Measurements from ENCODE around the gene STEAP1. TPM values are rescaled to one million over a fixed set of nuclear protein-coding genes. Genes with fewer than 3 reads are reported as not detected.
"Not testable (repeated sequence)": the region's sequence is repeated elsewhere in the genome, so short reads cannot be mapped to it uniquely, and the experiment has no call there.

The STEAP1 gene
- polyA plus RNA-seq, 3 donors, result 10.7 to 14.0 (median 13.3) TPM

DNA sequence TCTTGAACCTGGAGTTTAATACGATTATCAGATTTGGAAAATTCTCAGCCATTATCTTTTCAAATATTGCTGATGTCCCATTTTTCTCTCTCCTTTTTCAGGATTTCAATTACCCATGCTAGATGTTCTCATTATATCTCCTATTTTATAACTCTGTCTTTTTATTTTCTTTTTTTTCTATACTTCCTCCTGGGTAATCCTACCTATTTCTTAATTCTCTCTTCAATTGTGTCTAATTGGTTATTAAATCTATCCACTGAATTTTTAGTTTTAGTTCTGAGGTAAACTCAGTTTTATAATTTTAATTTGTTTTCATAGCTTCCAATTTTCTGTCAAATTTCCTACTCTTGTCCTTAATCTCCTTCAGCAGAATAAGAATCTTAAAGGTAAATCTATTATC is 15.6 kb downstream of the STEAP1 start:
- no peak for DNase-seq

DNA sequence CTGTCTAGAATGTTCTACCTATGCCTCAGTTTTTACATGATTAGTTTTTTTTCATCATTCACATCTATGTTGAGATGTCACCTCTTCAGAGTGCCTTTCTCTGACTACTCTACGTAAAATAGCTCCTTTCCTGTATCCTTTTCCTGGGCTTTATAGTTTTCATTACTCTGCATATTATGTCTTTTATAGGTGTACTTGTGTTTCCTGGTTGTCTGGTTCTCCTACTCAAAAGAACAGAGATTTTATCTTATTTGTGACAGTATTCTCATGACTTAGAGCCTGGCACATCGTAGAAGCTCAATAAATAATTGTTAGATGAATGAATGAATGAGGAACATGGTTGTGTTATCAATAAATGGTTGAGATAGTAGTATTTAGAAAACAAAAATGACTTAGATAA is 17.9 kb downstream of the STEAP1 start:
- no peak for DNase-seq

DNA sequence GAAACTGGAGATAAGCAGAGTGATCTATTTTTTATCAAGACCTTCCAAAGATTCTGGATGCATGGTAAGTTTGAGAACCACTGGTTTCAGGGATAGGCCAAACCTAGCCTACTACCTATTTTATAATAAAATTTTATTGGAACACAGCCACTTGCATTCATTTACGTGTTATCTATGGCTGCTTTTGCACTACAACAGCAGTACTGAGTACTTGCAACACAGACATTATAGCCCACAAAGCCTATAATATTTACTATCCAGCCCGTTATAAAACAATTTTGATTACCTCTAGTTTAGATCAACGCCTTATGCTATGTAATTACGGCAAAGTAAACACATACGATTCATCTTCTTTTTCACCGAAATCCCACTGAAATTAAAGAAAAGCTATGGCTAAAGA is 18.4 kb downstream of the STEAP1 start:
- DNase-seq, result no peak

DNA sequence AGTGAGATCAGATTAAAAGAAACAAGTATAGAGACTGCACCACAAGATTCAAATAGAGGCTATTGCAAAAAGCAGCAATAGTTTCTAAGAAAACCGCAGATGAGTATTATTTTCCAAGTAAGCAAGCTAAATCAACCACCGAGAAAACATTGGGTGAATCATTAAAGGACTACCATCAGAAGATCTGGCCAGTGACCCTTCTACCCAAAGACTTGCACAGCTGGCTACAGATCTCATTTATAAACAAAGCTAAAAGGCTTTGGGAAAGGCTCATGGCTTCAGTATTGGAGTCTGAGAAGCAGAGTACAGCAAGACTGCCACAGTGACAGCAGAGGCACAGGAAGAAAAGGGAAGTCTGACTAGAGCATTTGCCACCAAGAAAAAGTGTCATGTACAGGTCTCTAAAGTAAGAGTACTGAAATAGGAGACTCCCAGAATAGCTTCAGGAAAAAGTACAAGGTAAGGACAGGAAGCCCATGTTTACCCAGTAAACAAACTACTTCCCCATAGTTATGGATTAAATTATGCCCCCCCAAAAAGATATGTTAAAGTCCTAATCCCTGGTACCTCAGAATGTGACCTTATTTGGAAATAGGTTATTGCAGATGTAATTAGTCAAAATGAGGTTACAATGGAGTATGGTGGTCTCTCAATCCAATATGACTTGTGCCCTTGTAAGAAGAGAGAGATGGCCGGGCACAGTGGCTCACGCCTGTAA is 19.0 kb downstream of the STEAP1 start:
- DNase-seq, result no peak

DNA sequence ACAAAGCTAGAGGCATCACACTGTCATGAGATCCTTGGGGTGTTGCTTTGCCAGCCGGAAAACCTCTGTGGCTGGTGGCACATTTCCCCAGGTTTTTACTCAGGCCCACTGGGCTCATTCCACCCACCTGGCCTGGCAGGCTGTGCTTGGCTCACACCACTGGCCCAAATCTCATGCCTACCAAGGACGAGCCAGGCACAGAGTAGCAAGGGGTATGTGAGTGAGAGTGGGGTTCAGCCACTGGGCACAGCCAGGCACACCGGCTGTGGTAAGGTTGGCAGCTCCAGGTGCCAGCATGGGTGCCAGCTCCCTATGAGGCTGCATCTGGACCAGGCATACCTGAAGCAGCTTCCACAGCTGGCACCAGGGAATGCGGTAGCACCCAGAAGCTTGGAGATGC is 21.4 kb downstream of the STEAP1 start:
- DNase-seq, result no peak

GRCh38 chr7:90176195-90176594 is 21.9 kb downstream of the STEAP1 start:
- no peak for DNase-seq

- DNase-seq, result no peak
Observed at GRCh38 chr7:90178166-90178565, 23.9 kb downstream of the STEAP1 start.

DNA sequence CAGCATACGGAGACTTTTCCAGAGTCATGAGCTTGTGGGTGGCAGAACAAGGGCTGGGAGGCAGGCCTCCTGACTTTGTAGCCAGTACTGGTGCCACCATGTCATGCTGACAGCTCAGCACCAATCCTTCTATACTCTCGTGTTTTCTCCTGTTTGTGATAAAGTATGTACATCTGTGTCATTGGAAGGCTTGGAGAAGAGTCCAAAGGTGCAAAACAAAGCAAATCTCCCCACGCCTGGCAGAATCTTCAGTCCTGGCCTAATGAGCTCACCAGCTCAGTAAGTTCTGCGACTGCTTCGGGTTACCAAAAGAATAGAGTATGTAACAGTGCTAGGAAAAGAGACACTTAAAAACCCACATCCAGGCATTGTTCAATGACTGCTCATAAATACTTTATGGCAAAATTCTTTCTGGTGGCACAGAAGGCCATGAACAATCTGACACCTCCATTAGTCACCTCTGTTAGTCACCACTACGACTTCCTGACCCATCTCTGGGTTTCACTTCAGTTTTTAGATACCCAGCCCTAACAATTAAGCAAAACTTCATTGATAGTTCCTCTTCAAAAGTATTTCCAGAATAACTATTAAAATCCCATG is 24.5 kb downstream of the STEAP1 start:
- no peak for DNase-seq

GRCh38 chr7:90180011-90180585 is 25.8 kb downstream of the STEAP1 start:
- no peak for DNase-seq

GRCh38 chr7:90180649-90181048 is 26.4 kb downstream of the STEAP1 start:
- DNase-seq, result no peak

GRCh38 chr7:90181485-90181884 is 27.2 kb downstream of the STEAP1 start:
- DNase-seq, result no peak

- not testable (repeated sequence) for DNase-seq
Observed at GRCh38 chr7:90186290-90186689, 32.0 kb downstream of the STEAP1 start.

GRCh38 chr7:90187507-90188050 is 33.3 kb downstream of the STEAP1 start:
- DNase-seq, result no peak

- no peak for DNase-seq
Observed at GRCh38 chr7:90188281-90188680, 34.0 kb downstream of the STEAP1 start.

- no peak for DNase-seq
Observed at GRCh38 chr7:90190995-90191394, 36.7 kb downstream of the STEAP1 start.

DNA sequence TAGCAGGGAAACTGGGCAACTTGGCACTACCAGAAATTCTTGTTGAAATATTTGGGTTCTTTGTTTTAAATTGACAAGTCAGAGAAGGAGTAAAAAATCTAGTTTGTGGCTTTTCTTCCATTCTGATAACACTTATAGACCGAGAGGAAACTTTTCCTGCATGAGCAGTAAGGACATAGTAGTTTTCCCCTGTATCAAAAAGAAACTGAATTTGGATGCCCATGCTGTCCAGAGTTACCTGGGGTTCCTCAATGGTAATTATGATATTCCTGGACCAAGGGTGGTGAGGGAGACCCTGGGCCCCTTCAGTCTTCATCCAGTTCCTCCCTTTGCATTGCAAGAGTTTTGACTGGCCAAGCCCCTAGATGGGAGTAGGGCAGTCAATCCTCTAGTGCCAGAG is 37.4 kb downstream of the STEAP1 start:
- no peak for DNase-seq

DNA sequence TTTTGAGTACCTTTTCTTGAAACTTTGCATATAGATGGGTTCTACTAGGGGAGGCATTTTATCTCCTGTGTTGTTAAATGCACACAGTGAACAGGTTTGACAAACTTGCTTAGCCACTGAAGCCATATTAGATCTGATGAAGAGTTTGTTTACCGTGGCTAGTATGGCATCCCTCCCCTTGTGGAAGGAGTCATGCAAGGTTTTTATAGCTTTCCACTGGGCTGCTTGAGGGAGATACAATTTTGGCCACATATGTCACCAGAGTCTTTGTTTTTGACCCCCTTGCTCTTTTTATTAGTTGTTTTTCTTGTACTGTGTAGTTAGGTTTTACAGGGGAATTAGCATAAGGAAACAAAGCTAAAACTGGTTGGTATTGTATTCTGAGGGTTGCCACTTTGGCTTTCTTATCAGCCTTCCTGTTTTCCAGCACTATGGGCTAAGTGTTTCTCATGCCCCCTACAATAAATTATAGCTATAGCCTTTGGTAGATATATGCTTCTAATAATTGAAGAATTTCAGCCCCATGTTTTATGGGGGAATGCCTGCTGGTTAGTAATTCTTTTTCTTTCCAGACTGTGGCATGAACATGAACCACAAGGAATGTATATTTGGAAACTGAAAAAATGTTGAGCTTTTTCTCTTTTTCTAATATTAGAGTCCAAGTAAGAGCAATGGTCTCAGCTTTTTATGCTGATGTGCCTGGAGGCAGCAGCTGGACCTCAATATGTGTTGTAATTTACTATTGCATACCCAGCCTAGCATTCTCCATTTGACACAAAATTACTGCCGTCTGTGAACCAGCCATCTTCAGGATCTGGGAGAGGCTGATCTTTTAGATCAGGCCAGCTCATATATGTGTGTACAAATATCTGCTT is 38.8 kb downstream of the STEAP1 start:
- no peak for DNase-seq

- DNase-seq, result no peak
Observed at GRCh38 chr7:90194911-90195809, 40.9 kb downstream of the STEAP1 start.

- DNase-seq, result no peak
Observed at GRCh38 chr7:90201500-90202195, 47.4 kb downstream of the STEAP1 start.

DNA sequence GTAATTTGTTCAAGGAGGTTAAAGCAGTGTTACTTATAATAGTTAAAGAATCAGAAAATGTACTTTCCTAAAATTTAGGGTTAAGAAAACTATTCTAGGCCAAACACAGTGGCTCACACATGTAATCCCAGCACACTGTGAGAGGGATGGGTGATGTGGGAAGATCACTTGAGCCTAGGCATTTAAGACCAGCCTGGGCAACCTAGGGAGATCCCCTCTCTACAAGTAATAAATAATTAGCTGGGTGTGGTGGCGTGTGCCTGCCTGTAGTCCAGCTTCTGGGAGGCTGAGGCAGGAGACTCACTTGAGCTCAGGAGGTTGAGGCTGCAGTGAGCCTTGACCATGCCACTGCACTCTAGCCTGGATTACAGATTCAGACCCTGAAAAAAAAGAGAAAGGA is 53.7 kb downstream of the STEAP1 start:
- no peak for DNase-seq

DNA sequence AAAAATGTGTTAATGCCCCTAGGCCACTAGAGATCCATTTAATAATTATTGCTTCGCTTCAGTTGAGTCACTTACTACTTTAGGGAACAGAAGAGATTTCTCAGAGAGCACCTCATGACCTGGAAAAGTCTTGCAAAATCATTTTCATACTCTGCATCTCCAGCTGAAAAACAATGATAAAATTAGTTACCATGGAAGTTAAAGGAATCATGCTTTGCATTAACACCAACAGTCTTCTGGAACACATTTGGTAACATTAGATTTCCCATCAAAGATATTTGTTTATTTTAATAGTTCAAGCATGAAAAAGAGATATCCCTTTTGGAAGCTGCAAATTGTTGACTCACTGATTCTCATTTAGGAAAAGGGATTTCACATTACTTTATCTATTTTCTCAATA is 55.5 kb downstream of the STEAP1 start:
- DNase-seq, result no peak
